ENCODE measurements around the gene TICRR.
A peak's percentile ranks its signal among the peaks of the same experiment; 100 is the strongest.

TICRR gene

GRCh38 chr15:89656116-89656815 is 81.0 kb downstream of the TICRR start:
- DNase-seq = peak in 1 of 3 experiments; percentile 50

- DNase-seq = no peak
These were observed 82.5 kb downstream of the TICRR start for GRCh38 chr15:89657686-89658200.

- no peak for DNase-seq
These were observed 84.0 kb downstream of the TICRR start for GRCh38 chr15:89659295-89659694.

GRCh38 chr15:89660556-89660955 is 85.3 kb downstream of the TICRR start:
- no peak for DNase-seq

- no peak for DNase-seq
These were observed 87.8 kb downstream of the TICRR start for GRCh38 chr15:89662893-89663626.

- peak; percentile 69 to 89 (median 84) for DNase-seq
These were observed 89.4 kb downstream of the TICRR start for GRCh38 chr15:89664441-89665350.

- peak; percentile 34 to 70 (median 60) for DNase-seq
These were observed 90.3 kb downstream of the TICRR start for GRCh38 chr15:89665449-89666181.

GRCh38 chr15:89666184-89666857 is 91.1 kb downstream of the TICRR start:
- DNase-seq = peak in 1 of 3 experiments; percentile 6

GRCh38 chr15:89666858-89667705 is 91.8 kb downstream of the TICRR start:
- DNase-seq = no peak

GRCh38 chr15:89667706-89667960 is 92.4 kb downstream of the TICRR start:
- no peak for DNase-seq

- no peak for DNase-seq
These were observed 92.9 kb downstream of the TICRR start for GRCh38 chr15:89668171-89668570.

GRCh38 chr15:89669309-89669865 is 94.1 kb downstream of the TICRR start:
- DNase-seq = no peak

GRCh38 chr15:89669941-89670340 is 94.7 kb downstream of the TICRR start:
- DNase-seq = no peak

- DNase-seq = no peak
These were observed 95.8 kb downstream of the TICRR start for GRCh38 chr15:89670971-89671560.

- DNase-seq = no peak
These were observed 96.4 kb downstream of the TICRR start for GRCh38 chr15:89671687-89672086.

- no peak for DNase-seq
These were observed 97.2 kb downstream of the TICRR start for GRCh38 chr15:89672221-89673164.

- peak in 1 of 3 experiments; percentile 16 for DNase-seq
These were observed 97.9 kb downstream of the TICRR start for GRCh38 chr15:89673165-89673512.

GRCh38 chr15:89674526-89674925 is 99.3 kb downstream of the TICRR start:
- peak in 1 of 3 experiments; percentile 7 for DNase-seq

- DNase-seq = no peak
These were observed 100.3 kb downstream of the TICRR start for GRCh38 chr15:89675606-89676005.
